H1 (cell line): ENCODE data around the gene MEN1. TPM values are rescaled to one million over a fixed set of nuclear protein-coding genes. Genes with fewer than 3 reads are reported as not detected.

Experiments used
- CBX5 ChIP-seq: fragments of 300-800, 300-1000 bp; sonication (generic); IDR thresholded peaks from 2 replicates; pipeline ENCODE4 v1.7.1; 2016; ENCODE audit warnings: antibody characterized with exemption, low read length, low read depth
- CEBPB ChIP-seq: IDR thresholded peaks from 2 replicates; pipeline ENCODE4 v1.6.1; 2012; ENCODE audit warnings: low read depth, low read length
- CTBP2 ChIP-seq: IDR thresholded peaks from 2 replicates; pipeline ENCODE4 v1.7.0; 2011; ENCODE audit warnings: borderline replicate concordance, mild to moderate bottlenecking, moderate library complexity, mixed read lengths, low read length; ENCODE audit not compliant: insufficient read depth, insufficient read length
- JUND ChIP-seq: IDR thresholded peaks from 2 replicates; pipeline ENCODE4 v1.6.1; 2011; ENCODE audit warnings: mild to moderate bottlenecking, improper control_type of control experiment, low read length
- NANOG ChIP-seq: IDR thresholded peaks from 2 replicates; pipeline ENCODE4 v1.6.1; 2011; ENCODE audit warnings: low read length, low read depth, mild to moderate bottlenecking, inconsistent platforms; ENCODE audit not compliant: insufficient read depth, poor library complexity, severe bottlenecking
- RNF2 ChIP-seq: fragments of 200-900, 300-1000 bp; sonication (generic); IDR thresholded peaks from 2 replicates; pipeline ENCODE4 v1.7.1; 2016; ENCODE audit warnings: borderline replicate concordance, low read depth, mild to moderate bottlenecking, antibody characterized with exemption, low read length; ENCODE audit not compliant: poor library complexity, severe bottlenecking; ENCODE audit errors: missing control alignments
- RXRA ChIP-seq: IDR thresholded peaks from 2 replicates; pipeline ENCODE4 v1.6.1; 2011; ENCODE audit warnings: low read depth, mild to moderate bottlenecking, low read length, moderate library complexity; ENCODE audit not compliant: insufficient read depth
- SAP30 ChIP-seq: fragments of 300-600 bp; sonication (generic); IDR thresholded peaks from 2 replicates; pipeline ENCODE4 v1.7.1; 2012; ENCODE audit warnings: low read length, moderate library complexity, mild to moderate bottlenecking, inconsistent platforms; ENCODE audit not compliant: insufficient read depth, insufficient replicate concordance
- polyA plus RNA-seq, 7 experiments: library from polyadenylated mRNA; depleted of rRNA in 3 of 7; stranded (reverse) in 5 of 7; unstranded in 2 of 7; fragments of >200 nt in 5 of 7; fragments of 200-250 nt in 2 of 7; gene quantifications; 1 replicate in 5 of 7; 2 replicates in 1 of 7; 4 replicates in 1 of 7; pipeline versions ENCODE4 v1.2.1 to v1.2.3, GENCODE V29; 2011 to 2013; ENCODE audit warnings: missing spikeins in 2 of 7, mixed read lengths in 2 of 7
- total RNA-seq: library from RNA; stranded (reverse); fragmentation: NEBNext Ultra II Directional; extraction: Animal tissue kit (Norgen Biotek cat#: 25700); gene quantifications from 2 replicates; pipeline ENCODE4 v1.2.1, GENCODE V29; 2021

Gene MEN1
- total and polyA plus RNA-seq, 2 of the 8 experiments (the other 6 are each of a cell fraction or from before 2014, with no cell fraction given), result 47.2 to 56.3 TPM

- no peak for TF ChIP-seq SAP30
- TF ChIP-seq RXRA, result no peak
- no peak for TF ChIP-seq CEBPB
- no peak for TF ChIP-seq NANOG
- no peak for TF ChIP-seq CTBP2
- no peak for TF ChIP-seq CBX5
- no peak for TF ChIP-seq RNF2
- no peak for TF ChIP-seq JUND
- TF ChIP-seq, all 59 proteins: peak for 0
Observed at GRCh38 chr11:64758330-64759079, 51.8 kb downstream of the MEN1 start (continued).
